GM19025 (cell line): Measurements from ENCODE around the gene C17orf58.
"Not testable (repeated sequence)": the region's sequence is repeated elsewhere in the genome, so short reads cannot be mapped to it uniquely, and the experiment has no call there.

ENCODE experiments used
- ATAC-seq: cut with Tn5 transposase; IDR thresholded peaks from one replicate; pipeline ENCODE4 v1.9.1; 2021; ENCODE audit warnings: mild to moderate bottlenecking, low read depth, moderate library complexity; ENCODE audit not compliant: unreplicated experiment

C17orf58 gene

GRCh38 chr17:67963145-67963572, 33.1 kb downstream of the C17orf58 start:
- ATAC-seq: peak; percentile 46

DNA sequence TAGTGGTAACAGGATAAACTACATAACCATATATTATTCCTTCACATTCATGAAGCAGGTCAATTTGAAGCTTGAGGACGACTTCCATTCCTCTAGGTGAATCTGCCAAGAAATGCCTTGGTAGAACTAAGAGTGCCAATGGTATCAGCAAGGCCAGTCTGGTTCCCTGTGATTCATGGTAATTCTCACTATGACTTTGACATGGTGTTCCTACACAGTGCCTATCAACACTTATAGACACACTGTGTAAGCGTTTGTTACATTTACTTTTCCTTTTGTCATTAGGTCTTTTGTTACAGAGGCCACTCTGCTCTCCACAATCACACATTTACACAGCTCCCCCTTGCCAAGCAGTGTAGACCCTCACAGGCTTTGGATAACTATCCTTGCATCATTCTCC, 34.1 kb downstream of the C17orf58 start:
- ATAC-seq: not testable (repeated sequence)

- not testable (repeated sequence) for ATAC-seq
These were observed 36.0 kb downstream of the C17orf58 start for GRCh38 chr17:67960276-67960675.

- ATAC-seq: no peak
These were observed 36.8 kb downstream of the C17orf58 start for GRCh38 chr17:67959510-67959909.

DNA sequence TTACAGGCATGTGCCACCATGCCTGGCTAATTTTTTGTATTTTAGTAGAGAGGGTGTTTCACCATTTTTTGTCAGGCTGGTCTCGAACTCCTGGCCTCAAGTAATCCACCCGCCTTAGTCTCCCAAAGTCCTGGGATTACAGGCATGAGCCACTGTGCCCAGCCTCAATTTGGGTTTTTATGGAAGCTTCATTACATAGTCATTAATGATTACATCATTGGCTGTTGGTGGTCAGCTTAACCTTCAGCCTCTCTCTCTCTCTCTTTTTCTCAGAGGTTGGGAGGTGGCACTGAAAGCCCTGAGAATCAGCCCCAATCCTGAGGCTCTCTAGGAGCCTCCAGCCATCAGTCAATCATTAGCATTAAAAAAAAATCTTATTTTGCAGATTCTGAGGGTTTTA, 45.3 kb downstream of the C17orf58 start:
- ATAC-seq: no peak

- ATAC-seq: no peak
These were observed 48.9 kb downstream of the C17orf58 start for GRCh38 chr17:67947325-67947813.

DNA sequence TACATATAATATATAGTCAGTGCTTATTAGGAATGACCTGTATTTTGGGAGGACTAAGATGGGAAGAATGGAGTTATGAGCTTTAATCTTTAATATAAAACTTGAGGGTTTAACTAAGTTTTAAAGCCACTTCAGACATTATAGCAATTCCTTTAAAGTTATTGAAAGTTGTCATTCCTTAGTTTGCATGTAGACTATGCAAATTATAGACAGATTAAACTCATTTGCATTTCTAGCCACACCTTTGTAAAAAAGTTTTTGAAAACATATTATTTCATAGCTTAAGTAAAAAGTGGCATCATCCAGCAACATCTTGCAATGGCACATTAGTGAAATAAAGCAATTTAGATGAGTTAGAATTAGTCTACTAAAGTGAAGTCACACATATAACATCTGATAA, 49.8 kb downstream of the C17orf58 start:
- ATAC-seq: no peak

DNA sequence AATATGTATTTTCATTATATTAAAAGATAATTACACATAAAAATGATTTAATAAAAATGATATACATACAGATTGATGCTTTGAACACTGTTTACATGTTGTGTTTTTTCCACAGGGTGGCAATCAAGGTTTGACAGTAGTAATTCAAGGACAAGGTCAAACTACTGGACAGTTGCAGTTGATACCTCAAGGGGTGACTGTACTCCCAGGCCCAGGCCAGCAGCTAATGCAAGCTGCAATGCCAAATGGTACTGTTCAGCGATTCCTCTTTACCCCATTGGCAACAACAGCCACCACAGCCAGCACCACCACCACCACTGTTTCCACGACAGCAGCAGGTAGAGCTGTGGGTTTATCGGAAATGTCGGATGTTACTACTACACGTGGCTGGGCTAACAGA, 52.2 kb downstream of the C17orf58 start:
- ATAC-seq: no peak

DNA sequence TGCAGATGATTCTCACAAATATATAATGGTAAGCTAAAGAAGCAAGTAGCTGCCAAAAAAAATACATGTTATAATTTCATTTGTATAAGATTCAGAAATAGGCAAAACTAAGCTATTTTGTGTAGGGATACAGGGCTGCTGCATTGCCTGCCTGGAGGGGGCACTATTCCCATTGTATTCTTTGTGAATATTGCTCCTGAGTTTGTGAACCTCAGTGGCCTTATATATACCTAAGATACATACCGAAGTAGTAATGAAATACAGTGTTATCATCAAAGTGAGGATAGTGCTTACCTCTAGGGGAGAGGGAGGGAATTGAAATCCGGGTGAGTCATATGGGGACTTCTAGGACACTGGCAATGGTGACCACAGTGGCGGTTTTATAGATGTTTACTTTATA, 53.5 kb downstream of the C17orf58 start:
- ATAC-seq: no peak
